HG02642 (cell line): ENCODE measurements around the gene KIF3B.
A peak's percentile ranks its signal among the peaks of the same experiment; 100 is the strongest.
"Not testable (repeated sequence)": the region's sequence is repeated elsewhere in the genome, so short reads cannot be mapped to it uniquely, and the experiment has no call there.

ENCODE experiments used
- ATAC-seq: cut with Tn5 transposase; IDR thresholded peaks from one replicate; pipeline ENCODE4 v1.9.1; 2021; ENCODE audit warnings: mild to moderate bottlenecking; ENCODE audit not compliant: unreplicated experiment, poor library complexity

KIF3B gene

DNA sequence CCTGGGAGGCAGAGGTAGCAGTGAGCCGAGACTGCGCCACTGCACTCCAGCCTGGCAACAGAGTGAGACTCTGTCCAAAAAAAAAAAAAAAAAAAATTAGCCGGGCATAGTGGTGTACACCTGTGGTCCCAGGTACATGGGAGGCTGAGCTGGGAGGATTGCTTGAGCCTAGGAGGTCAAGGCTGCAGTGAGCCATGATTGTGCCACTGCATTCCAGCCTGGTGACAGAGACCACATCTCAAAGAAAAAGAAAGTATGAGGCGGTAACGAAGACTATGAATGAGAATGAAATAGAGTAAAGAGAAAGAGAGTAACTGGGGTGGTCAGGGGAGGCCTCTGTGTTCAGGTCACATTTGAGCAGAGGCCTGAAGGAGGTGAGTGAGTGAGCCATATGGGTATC is 31.2 kb upstream of the KIF3B start:
- ATAC-seq: not testable (repeated sequence)

DNA sequence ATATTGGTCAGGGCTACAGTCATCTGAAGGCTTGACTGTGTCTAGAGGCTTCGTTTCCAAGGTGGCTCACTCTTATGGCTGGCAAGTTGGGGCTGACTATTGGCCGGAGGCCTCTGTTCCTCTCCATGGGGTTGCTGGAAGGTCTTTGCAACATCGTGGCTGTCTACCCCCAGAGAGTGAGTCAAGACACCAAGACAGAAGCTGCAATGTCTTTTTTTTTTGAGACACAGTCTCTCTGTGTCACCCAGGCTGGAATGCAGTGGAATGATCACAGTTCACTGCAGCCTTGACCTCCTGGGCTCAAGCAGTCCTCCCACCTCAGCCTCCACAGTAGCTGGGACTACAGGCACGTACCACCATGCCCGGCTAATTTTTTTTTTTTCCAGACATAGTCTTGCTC is 29.4 kb upstream of the KIF3B start:
- no peak for ATAC-seq

DNA sequence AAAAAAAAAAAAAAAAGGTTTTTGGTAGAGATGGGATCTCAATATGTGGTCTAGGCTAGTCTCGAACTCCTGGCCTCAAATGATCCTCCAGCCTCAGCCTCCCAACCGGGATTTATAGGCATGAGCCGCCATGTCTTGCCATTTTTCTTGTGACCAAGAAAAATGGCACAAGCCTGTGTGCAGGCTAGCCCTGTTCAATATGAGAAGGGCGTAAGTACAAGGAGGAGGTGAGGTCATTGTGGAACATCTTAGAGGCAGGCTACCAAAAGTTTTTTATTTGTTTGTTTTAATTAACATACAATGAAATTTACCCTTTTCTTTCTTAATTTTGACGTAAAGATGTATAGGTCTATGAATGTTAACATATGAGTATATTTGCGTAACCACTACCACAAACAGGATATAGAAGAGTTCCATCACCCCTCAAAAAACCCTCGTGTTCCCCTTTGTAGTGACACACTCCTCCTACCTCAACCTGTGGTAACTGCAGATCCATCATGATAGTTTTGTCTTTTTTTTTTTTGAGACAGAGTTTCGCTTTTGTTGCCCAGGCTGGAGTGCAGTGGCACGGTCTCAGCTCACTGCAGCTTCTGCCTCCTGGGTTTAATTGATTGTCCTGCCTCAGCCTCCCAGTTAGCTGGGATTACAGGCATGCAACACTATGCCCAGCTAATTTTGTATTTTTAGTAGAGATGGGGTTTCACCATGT is 28.3 kb upstream of the KIF3B start:
- no peak for ATAC-seq

DNA sequence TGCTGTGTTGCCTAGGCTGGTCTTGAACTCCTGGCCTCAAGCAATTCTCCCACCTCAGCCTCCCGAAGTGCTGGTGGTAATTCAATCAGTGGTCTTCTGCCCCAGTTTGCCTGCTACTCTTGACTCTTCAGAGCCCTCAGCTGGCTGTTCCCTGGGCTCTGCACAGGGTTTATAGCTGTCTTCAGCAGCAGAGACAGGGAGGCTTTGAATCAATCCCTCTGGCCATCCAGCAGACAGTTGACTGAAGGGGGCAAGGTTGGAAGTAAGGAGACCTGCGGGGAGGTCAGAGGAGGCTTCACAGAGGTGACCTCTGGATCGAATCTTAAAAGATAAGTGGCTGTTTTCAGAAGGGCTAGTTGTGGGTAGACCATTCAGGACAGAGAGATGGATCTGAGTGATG is 26.0 kb upstream of the KIF3B start:
- ATAC-seq: no peak

DNA sequence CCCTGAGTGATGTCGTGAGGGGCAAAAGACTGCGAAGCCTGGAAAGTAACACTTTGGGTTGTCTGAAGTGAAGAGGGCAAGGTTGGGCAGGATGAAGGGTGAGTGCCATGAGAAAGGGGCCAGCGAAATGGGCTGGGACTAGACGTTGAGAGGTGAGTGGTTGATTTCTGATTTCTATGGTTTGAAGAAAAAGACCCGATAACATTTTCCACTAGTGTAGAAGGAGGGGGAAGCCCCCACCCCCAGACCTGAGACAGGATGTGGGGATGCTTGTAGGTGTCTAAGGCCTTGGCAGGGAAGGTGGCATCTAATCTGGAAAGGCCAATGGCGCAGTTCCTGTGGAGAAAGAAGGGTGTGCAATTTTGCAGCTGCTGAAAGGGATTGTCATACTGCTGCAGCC is 25.3 kb upstream of the KIF3B start:
- ATAC-seq: no peak

DNA sequence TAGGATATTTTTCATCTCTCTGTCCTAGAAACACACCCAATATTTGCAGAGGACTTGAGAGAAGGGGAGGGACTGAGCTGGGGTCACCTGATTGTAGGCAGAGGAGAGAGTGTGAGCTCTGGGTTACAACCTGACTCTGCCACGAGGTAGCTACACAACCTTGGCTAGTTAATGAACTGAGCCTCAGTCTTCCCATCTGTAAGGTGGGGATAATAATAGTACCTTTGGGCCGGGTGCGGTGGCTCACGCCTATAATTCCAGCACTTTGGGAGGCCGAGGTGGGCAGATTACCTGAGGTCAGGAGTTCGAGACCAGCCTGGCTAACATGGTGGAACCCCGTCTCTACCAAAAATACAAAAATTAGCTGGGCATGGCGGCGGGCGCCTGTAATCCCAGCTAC is 16.5 kb upstream of the KIF3B start:
- ATAC-seq: not testable (repeated sequence)

DNA sequence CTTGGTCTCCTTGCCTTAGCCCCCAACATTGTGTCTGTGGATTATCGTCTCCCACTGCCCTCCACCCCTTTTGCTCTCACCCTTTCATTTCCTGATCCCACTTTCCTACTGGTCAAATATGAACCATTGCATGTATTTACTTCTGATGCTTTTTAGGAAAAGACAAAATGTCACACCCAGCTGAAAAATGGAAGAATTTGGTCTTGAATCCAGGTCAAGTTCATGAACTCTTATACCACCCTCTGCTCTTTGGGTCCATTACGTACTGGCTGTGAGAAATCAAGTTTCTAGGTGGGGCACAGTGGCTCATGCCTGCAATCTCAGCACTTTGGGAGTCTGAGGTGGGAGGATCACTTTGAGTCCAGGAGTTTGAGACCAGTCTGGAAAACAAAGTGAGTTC is 15.8 kb upstream of the KIF3B start:
- ATAC-seq: no peak

DNA sequence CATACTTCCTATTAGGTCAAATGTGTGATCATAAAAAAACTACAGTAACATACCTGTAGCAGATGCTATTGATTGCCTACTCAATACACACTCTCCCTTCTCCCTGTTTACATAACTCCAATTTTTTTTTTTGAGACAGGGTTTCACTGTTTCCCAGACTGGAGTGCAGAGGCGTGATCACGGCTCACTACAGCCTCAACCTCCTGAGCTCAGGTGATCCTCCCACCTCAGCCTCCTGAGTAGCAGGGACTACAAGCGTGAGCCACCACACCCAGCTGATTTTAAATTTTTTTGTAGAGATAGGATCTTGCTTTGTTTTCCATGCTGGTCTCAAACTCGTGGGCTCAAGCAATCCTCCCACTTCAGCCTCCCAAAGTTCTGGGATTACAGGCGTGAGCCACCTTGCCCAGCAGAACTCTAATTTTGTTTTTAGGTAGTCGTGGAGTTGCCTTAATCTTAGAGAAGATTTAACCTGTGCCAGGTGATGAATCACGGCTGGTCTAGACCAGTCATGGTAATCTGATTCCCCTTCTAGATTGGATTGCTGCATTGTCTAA is 14.0 kb upstream of the KIF3B start:
- no peak for ATAC-seq

DNA sequence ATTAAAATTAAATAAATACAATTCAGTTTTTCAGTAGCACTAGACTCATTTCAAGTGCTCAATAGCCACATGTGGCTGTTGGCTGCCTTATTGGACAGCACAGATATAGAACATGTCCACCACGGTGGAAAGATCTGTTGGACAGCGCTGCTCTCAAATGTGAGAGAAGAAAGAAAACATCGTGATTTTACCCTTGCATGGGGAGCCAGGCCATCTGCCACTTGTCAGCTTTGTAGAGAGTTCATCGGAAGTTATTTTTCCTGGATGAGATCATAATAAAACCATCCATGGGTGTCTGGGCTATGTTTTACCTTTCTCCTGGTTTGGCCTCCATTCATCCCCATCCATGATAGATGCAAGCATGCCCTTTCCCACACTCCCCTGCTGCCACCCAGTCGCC is 5.8 kb upstream of the KIF3B start:
- no peak for ATAC-seq

DNA sequence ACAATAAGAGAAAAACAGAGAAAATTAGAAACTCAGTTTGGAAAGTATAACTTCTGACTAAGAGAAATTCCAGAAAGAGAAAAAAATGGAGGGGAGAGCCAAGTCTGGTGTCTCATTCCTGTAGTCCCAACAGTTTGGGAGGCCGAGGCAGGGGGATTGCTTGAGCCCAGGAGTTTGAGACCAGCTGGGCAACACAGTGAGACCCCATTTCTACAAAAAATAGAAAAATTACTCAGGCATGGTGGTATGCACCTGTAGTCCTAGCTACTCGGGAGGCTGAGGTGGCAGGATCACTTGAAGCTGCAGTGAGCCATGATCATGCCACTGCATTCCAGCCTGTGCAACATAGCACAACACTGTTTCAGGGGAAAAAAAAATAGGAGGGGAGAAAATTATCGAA is 3.1 kb upstream of the KIF3B start:
- ATAC-seq: no peak

DNA sequence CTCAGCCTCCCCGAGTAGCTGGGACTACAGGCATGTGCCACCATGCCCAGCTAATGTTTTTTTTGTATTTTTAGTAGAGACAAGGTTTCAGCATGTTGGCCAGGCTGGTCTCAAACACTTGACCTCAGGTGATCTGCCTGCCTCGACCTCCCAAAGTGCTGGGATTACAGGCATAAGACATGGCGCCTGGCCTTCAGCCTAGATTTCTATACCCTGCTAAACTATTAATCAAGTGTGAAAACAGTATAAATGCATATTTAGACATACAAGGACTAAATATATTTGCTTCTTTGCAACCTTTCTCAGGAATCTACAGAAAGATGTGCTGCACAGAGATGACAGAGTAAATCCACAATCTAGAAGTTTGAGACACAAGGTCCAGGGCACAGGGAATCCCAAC is 2.3 kb upstream of the KIF3B start:
- not testable (repeated sequence) for ATAC-seq

DNA sequence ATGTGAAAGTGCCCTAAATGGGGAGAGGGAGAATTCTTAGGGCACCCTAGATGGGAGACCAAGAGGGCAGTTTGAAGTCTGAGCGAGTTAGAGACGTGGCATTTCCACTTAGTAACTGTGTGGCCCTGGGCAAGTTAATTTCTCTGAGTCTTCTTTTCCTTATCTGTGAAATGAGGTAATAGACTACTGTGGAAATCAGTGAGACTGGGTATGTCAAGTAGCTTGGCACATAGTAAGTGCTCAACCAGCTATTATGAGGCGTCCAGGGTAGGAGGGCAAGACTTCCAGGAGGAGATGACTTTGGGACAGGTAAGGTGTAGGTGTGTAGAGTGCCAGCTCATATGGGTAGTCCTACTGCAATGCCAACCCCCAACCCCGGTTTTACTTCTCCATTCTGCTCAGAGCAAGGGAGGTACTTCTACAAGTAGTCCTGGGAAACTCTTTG is 770 bp downstream of the KIF3B start:
- ATAC-seq: peak; percentile 58

DNA sequence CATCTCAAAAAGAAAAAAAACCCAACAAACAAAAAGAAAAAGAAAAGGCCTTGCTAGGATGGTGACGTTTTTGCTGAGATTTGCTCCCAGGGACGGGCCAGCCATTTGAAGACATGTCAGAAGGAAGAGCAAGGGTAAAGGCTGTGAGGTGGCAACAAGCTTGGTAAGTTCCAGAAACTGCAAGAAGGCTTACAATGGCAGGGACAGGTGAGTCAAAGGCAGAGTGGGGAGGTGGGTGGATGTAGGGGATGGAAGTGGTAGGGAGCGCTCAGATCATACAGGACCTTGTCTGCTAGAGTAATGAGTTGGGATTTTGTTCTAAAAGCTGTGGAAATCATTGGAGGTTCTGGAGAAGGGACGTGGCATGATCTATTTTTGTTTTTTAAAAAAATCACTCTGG is 4.3 kb downstream of the KIF3B start:
- no peak for ATAC-seq

DNA sequence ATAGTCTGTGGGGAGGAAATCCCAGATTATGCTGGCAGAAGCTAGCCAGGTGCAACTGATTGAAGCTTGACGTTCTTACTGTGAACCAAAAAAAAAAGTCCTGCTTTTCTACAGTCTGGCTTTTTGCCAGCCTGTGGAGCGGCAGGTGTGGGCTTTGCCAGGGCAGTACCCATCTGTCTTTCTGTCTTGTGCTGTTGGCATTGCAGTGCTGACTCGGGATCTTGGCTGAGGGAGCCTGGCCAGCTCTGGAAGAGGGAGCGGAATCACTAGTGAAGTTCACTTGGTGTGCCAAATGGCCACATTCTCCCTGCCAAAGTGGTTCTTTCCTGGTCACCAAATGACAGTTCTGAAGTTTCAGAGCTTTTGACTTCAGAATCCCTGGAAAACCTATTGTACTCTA is 5.0 kb downstream of the KIF3B start:
- ATAC-seq: no peak

DNA sequence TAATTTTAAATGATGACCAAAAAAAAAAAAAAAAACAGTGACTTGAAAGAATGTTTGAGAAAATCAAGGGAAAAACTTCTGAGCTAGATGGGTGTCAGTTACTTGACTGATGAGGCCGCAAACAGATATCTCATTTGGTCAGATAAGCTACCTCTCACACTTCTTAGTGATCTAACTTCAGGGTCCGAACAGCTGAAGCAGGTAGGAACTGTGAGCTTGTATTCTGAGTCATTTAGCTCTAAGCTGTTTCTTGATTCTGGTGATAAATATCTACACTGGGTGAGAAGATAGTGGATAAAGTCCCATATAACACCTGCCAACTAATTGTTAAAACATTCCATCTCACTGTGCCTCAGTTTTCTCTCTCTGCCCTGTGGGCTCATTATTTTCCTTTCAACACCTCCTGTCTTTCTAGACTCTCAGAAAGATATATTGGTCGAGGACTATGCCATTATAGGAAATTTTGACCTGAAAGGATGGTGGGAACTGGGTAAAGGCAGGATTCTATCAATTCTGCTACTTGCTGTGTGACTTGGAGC is 7.7 kb downstream of the KIF3B start:
- ATAC-seq: peak; percentile 35

DNA sequence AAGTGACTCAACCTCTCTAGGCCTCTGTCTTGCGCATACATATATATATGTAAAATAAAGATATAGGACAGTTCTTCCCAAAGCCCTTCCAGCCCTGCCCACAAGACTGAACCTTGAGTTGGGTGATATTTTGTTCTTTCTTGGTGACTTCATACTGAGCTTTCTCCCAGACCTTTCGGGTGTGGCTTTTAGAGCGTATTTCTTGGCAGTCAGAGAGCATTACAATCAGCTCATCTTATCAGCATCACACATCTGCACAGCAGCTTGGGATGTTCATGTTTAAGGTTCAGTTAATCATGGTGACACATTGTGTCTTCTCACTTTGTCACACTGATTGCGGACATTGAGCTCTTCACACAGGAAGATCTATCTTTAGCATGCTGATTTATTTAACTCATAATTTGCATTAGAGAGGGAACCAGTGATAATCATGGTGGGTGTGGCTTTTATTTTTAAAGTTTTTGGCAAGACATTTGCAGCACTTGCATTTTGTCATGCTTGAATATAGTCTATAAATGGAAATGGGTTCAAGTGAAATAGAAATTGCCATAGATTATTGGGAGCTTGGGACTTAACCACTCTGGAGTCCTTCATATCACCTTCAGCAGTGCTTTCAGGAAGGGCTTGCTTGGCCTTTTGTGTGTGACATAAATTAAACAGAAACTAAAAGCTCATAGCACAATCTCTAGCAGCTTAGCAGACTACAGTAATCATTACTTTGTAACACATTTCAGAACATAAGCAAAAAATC is 8.3 kb downstream of the KIF3B start:
- peak; percentile 59 for ATAC-seq

DNA sequence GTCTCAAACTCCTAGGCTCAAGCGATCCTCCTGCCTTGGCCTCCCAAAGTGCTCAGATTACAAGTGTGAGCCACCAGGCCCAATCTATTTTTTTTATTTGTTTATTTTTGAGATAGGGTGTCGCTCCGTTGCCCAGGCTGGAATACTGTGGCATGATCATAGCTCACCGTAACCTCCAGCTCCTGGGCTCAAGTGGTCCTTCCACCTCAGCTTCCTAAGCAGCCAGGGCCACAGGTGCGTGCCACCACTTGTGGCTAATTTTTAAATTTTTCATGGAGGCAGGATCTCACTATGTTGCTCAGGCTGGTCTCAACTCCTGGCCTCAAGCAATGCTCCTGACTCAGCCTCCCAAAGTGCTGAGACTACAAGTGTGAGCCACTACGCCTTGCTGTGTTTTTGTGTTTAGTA is 9.8 kb downstream of the KIF3B start:
- no peak for ATAC-seq

DNA sequence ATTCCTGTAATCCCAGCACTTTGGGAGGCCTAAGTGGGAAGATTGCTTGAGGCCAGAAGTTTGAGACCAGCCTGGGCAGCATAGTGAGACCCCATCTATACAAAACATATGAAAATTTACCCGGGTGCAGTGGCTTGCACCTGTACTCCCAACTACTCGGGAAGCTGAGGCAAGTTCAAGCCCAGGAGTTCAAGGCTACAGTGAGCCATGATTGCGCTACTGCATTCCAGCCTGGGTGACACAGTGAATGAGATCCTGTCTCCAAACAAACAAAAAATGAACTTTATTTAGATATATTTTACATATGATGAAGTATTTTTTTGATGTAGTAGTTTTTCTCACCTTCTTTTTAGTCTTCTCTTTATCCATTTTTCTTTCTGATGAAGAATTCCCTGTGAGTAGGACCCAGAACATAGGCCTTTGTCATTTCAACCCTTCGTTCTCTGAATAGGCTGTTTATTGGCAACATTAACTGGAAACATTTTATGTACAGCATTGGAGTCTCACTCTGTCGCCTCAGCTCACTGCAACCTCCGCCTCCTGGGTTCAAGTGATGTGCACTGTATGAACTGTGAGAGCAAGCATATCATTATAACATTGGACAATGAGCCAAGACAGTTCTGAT is 10.9 kb downstream of the KIF3B start:
- no peak for ATAC-seq

DNA sequence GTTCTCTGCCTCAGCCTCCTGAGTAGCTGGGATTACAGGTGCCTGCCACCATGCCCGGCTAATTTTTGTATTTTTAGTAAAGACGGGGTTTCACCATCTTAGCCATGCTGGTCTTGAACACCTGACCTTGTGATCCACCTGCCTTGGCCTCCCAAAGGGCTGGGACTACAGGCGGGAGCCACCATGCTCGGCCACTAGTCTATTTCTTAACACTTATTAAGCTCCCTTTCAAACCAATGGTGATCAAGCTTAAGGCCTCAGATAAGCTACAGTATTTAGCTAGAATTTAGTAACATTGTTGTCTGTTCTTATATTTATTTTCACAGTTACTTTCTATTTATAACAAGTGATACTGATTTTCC is 11.8 kb downstream of the KIF3B start:
- ATAC-seq: not testable (repeated sequence)

DNA sequence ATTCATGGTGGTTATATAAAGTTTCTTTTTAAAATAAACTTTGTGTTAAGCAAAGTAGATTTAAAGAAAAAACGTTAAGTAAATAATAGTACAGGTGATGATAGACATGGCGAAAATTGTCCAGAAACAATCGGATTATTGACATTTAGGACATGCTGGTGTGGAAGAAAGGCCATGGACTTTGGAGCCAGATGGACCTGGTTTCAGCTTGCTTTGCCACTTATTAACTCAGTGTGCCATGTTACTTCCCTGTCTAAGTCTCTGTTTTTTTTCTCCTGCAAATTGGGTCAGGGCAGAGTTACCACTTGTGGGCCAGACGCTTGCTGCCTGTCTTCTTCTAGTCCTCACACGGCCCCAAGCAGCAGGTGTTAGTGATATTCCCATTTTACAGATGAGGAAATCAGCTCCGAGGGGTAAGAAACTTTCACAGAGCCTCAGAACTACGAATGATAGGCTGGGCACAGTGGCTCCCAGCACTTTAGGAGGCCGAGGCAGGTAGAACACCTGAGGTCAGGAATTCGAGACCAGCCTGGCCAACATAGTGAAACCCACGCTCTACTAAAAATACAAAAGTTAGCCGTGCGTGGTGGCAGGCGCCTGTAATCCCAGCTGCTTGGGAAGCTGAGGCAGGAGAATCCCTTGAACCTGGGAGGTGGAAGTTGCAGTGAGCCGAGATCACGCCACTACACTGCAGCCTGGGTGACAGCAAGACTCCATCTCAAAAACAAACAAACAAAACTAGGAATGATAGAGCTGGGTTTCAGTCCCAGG is 12.4 kb downstream of the KIF3B start:
- no peak for ATAC-seq
